MM.1S (cell line): ENCODE data around the gene MINK1.

Experiments
- EZH2 ChIP-seq: fragments of 300-600 bp; sonication (generic); optimal IDR thresholded peaks from 2 replicates; pipeline ENCODE3; 2017; ENCODE audit warnings: low read depth, mild to moderate bottlenecking, antibody characterized with exemption, low read length, mixed read lengths
- TF ChIP-seq, protein P1 (sequence below): fragments of 300-600 bp; sonication (generic); IDR thresholded peaks from 2 replicates; pipeline ENCODE4 v1.5.1; 2016; ENCODE audit warnings: antibody characterized with exemption, low read length, mixed read lengths

DNA sequence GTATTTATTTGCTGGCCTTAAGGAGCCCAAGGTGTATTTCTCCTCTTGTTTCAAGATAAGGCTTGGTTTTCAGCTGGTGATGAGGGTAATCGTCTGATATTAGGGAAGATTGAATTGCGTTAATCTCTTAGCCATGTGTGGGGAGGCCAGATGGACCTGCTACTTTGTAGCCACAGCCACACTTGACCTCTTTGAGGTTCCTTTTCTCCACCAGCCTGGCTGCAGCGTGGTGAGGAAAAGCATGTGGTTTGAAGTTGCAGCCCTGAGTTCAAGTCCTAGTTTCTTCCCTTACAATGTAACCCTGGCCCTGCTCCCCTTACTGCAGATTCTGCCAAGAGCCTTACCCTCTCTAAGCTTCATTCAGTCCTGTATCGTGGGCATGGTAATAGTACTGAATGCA is 3.1 kb downstream of the MINK1 start:
- TF ChIP-seq, protein P1, sequence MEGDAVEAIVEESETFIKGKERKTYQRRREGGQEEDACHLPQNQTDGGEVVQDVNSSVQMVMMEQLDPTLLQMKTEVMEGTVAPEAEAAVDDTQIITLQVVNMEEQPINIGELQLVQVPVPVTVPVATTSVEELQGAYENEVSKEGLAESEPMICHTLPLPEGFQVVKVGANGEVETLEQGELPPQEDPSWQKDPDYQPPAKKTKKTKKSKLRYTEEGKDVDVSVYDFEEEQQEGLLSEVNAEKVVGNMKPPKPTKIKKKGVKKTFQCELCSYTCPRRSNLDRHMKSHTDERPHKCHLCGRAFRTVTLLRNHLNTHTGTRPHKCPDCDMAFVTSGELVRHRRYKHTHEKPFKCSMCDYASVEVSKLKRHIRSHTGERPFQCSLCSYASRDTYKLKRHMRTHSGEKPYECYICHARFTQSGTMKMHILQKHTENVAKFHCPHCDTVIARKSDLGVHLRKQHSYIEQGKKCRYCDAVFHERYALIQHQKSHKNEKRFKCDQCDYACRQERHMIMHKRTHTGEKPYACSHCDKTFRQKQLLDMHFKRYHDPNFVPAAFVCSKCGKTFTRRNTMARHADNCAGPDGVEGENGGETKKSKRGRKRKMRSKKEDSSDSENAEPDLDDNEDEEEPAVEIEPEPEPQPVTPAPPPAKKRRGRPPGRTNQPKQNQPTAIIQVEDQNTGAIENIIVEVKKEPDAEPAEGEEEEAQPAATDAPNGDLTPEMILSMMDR: no peak
- no peak for TF ChIP-seq EZH2
